GM21786 (cell line): ENCODE measurements around the gene KLHL7.
"Not testable (repeated sequence)": the region's sequence is repeated elsewhere in the genome, so short reads cannot be mapped to it uniquely, and the experiment has no call there.

Source experiments
- ATAC-seq: cut with Tn5 transposase; IDR thresholded peaks from one replicate; pipeline ENCODE4 v1.9.1; 2021; ENCODE audit not compliant: unreplicated experiment

The KLHL7 gene

DNA sequence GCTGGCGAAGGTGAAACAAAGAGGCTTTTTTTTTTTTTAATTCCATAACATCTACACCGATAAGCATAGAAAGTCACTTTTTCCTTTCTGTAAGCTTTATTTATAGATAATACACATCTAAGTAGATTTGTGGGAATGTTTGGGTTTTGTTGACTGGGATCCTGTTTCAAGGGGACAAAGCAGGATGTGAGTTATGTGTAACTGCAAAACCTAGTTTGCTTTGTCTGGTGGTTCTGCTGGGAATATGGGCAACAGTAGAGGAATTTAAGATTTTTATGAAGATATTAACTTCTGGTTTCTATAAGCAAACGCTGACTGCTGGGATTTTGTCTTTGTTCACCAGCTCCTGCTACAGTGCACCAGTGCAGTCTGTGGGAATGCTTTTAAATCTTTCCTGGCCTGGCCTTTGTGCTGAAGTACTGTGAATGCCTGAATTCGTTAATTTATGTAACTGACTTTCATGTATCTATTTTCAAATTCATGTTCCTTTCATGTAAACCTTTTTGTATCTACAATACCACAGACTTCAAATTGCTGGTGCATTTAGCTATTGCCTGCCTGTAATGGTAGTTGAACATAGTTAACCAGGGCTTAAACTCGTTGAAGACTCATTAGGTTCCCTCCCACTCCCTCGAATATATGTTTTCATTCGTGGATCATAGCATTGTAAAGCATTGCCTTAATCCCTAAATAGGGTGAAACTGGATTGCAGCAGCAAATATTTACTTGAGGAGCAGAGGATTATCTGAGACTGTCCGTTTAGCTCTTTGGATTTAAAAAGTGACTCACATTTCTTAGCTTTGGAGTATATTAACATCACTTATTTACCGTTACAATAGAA is 1.5 kb downstream of the KLHL7 start:
- no peak for ATAC-seq

DNA sequence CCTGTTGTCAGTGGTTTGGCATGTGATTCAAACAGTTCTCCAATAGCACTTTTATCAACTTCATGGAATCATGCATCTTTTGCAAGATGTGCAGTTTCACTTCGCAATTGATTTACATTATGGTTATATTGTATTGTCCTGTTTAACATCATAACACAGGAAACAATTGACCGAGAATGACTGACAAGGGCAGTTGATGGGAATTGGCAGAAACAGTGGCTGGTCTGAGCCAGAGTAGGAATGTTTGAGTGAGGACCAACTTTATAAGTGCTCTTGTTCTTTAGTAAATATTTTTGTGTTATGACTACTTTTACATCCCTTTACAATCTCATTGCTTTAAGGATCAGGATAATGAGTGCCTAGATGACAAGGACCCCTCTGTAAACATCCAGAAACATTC is 2.2 kb downstream of the KLHL7 start:
- ATAC-seq = no peak

DNA sequence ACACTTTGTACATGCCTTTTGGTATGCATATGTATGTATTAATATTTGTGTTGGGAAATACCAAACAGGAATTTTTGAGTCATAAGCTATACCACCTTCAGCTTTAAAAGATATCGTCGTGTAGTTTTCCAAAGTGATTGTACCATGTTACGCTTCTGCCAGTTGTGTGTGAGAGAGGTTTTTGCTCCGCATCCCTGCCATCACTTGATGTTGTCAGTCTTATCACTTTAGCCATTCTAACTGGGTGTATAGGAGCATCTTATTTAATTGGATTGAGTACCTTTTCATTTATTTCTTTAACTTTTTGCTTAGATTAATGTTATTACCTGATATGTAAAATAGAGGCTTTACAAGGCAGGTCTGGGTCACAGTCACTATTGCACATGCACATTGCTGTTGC is 3.4 kb downstream of the KLHL7 start:
- ATAC-seq = no peak

DNA sequence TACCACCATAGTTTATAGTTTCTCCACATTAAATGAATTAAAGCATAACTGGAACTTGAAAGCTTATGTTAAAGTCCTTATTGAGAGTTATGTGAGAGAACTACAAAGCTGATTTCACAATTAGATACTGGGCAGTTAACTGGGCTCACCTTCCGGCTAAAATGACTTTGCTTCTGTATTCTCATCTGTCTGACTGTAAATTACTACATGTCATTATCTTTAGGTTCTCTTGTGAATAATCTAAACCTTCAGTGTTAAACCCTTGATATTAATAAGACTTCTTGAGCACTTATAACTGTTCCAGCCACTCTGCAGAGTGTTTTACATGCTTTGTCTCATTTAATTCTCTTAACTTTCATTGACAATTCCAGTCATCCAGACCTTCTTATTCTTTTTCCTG is 3.9 kb downstream of the KLHL7 start:
- no peak for ATAC-seq

DNA sequence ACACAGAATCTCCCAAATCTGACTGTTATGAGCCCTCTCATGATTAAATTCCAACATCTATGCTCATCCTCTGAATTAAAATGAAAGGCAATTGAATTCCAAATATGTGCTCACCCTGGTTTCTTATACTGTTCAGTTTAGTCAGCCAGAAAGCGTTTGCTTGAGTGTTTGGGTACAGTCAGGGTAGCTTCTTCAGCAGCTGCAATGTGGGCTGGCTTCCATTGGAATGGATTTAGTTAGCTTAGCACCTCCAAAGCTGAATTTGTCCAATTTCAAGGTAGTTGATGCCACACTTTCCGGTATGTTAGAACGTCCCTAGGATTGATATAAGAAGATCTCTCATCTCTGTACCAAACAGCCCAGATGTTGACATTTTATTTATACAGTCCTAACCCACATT is 9.3 kb downstream of the KLHL7 start:
- ATAC-seq = no peak

DNA sequence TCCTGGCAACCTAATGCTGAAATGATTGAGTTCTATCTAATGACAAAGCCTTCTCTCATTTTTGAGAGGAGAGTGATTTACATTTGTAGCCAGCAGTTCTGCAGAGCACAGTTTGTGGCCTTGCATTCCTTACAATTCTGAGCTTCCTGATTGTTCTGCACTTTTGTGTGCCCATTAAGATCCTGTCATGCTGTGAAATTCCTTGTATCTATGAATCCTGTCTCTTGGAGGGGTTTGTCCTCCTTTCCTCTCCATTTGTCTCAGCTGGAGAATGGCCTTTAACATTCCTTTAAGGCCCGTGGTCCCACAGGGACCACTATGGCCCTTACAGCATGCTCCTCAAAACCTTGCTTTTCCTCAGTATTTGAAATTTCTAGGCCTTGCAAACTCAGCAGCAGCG is 10.4 kb downstream of the KLHL7 start:
- no peak for ATAC-seq

GRCh38 chr7:23117841-23118240 is 12.3 kb downstream of the KLHL7 start:
- no peak for ATAC-seq

GRCh38 chr7:23120106-23120505 is 14.5 kb downstream of the KLHL7 start:
- ATAC-seq = no peak

- no peak for ATAC-seq
Observed at GRCh38 chr7:23121165-23121564, 15.6 kb downstream of the KLHL7 start.

DNA sequence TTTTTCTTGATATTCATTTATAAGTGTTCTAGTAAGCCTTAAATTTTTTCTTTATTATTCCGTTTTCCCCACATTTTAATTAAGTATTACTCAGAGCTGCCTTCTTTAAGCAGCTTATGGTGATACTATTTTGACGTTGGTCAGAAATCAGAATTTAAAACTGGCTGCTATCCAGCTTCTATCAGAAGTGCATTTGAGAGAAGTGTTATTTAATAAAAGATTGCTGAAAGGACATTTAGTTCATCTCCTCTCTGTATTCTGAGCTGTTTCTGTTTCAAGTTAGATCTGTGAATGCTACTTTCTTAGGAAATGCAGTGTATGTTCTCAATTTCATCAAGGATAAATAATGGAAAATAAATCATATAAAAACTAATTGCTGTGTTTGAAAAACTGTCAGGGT is 17.4 kb downstream of the KLHL7 start:
- no peak for ATAC-seq

DNA sequence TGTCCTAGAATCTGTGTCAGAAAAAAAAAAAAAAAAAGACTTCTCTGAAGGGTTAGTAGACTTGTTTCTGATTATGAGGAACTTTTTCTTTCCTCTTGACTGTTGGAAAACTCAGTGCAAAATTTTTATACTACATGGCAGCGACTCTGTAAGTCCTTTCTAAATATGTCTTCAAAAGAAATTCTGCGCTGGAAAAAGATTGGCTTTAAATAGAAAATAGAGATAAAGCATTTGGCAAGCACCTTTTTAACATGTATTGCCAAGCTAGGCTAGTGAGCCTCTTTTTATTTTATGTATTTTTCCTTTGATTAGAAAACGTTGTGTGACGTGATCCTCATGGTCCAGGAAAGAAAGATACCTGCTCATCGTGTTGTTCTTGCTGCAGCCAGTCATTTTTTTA is 17.9 kb downstream of the KLHL7 start:
- ATAC-seq = no peak

DNA sequence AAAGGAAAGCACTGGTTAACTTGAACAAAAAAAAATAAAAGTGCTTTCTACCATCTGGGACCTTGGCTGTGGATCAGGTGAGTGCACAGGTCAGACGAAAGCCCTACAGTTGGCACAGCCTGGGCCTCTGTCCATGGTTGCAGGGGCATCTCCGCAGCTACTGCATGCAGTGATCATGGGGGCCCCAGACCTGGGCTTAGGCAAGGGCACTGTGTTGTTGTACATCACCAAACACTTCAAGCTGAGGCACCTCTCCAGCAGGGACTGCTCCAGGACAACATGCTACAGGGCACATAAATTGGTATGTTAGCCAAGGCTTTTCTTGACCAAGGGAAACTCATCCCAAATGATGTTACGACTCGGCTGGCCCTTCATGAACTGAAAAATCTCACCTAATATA is 23.5 kb downstream of the KLHL7 start:
- no peak for ATAC-seq

DNA sequence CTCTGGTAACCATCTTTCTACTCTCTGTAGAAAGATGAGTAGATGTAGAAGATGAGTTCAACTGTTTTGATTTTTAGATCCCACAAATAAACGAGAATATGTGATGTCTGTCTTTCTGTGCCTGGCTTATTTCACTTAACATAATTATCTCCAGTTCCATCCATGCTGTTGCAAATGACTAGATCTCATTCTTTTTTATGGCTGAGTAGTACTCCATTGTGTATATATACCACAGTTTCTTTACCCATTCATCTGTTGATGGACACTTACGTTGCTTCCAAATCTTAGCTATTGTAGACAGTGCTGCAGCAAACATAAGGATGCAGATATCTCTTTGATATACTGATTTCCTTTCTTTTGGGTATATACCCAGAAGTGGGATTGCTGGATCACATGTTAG is 26.2 kb downstream of the KLHL7 start:
- not testable (repeated sequence) for ATAC-seq

- no peak for ATAC-seq
Observed at GRCh38 chr7:23133797-23134196, 28.2 kb downstream of the KLHL7 start.

- no peak for ATAC-seq
Observed at GRCh38 chr7:23135755-23136154, 30.2 kb downstream of the KLHL7 start.

- ATAC-seq = no peak
Observed at GRCh38 chr7:23136216-23136615, 30.6 kb downstream of the KLHL7 start.

DNA sequence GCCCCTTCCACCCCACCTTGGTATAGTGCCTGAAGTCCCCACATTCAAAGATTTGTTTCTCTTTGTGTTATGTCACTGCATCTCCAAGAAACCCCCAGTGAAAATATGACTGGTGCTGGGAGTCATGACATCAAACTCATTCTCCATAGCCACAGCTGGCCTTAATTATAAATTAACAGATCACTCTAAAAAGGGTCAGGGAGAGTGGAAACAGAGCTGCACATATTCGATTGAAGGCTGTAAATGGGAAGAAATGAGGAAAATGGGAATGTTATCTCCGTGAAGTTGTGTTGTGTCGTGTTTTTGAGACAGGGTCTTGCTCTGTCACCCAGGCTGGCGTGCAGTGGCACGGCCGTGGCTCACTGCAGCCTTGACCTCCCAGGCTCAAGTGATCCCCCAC is 52.1 kb downstream of the KLHL7 start:
- no peak for ATAC-seq

DNA sequence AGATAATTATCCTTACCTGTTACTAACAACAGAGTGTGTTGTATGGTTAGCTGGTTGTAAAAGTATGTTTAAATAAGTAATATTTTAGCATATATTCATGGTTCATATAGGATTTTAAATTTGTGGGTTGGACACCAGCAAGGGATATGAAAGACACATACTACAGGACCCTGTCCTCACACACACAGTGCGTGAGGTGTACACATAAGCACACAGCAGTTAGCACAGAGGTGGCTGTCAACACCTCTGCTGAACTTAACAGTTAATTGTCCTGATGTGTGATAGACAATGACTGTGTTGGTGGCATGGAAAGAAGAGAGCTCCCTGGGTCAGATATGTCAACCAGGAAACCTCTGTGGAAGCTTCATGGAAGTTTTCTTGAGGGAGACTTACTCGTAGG is 53.0 kb downstream of the KLHL7 start:
- ATAC-seq = no peak

- ATAC-seq = no peak
Observed at GRCh38 chr7:23161482-23161881, 55.9 kb downstream of the KLHL7 start.

- no peak for ATAC-seq
Observed at GRCh38 chr7:23164846-23165245, 59.3 kb downstream of the KLHL7 start.

- ATAC-seq = no peak
Observed at GRCh38 chr7:23165316-23165715, 59.7 kb downstream of the KLHL7 start.

- no peak for ATAC-seq
Observed at GRCh38 chr7:23167691-23168090, 62.1 kb downstream of the KLHL7 start.
